GM12872 (cell line): ENCODE data around the gene EIF4G1.

Source experiments
- CTCF ChIP-seq: IDR thresholded peaks from 3 replicates; pipeline ENCODE4 v1.5.1; 2011; ENCODE audit warnings: low read depth, mild to moderate bottlenecking, low read length, moderate library complexity; ENCODE audit not compliant: insufficient read depth

The EIF4G1 gene

GRCh38 chr3:184382326-184383032 lies 68.1 kb downstream of the EIF4G1 start:
- no peak for TF ChIP-seq CTCF

- TF ChIP-seq CTCF, result no peak
Observed at GRCh38 chr3:184383033-184383740, 68.8 kb downstream of the EIF4G1 start.

GRCh38 chr3:184384342-184384741 lies 69.9 kb downstream of the EIF4G1 start:
- no peak for TF ChIP-seq CTCF
